ENCODE measurements around the gene CHST11.

GRCh38 chr12:104792570-104792969, 335.8 kb downstream of the CHST11 start:
- TF ChIP-seq ZNF23 (tag by site-specific recombination; IDR thresholded peaks at IDR 0.05; ENCODE audit: borderline replicate concordance), result no peak
- no peak for TF ChIP-seq TCF7L2 (IDR thresholded peaks at IDR 0.05; ENCODE audit: borderline replicate concordance, low read depth, low read length)
- TF ChIP-seq PBX3 (CRISPR knock-in tag; IDR thresholded peaks at IDR 0.05), result no peak
- TF ChIP-seq CTCF (tag by site-specific recombination; IDR thresholded peaks at IDR 0.05), result no peak
- no peak for TF ChIP-seq HOXA7 (CRISPR knock-in tag; IDR thresholded peaks at IDR 0.05; ENCODE audit: borderline replicate concordance)
- no peak for TF ChIP-seq YY2 (tag by site-specific recombination; IDR thresholded peaks at IDR 0.05)
- TF ChIP-seq BCL11A (tag by site-specific recombination; IDR thresholded peaks at IDR 0.05; ENCODE audit: low read depth), result no peak
- TF ChIP-seq, protein P1, sequence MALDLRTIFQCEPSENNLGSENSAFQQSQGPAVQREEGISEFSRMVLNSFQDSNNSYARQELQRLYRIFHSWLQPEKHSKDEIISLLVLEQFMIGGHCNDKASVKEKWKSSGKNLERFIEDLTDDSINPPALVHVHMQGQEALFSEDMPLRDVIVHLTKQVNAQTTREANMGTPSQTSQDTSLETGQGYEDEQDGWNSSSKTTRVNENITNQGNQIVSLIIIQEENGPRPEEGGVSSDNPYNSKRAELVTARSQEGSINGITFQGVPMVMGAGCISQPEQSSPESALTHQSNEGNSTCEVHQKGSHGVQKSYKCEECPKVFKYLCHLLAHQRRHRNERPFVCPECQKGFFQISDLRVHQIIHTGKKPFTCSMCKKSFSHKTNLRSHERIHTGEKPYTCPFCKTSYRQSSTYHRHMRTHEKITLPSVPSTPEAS (tag by site-specific recombination; IDR thresholded peaks at IDR 0.05), result no peak
- no peak for TF ChIP-seq ZNF626 (tag by site-specific recombination; IDR thresholded peaks at IDR 0.05)
- no peak for TF ChIP-seq EGR2 (tag by site-specific recombination; IDR thresholded peaks at IDR 0.05; ENCODE audit: low read depth)
- no peak for TF ChIP-seq ZNF24 (tag by site-specific recombination; IDR thresholded peaks at IDR 0.05)
- TF ChIP-seq ZNF776 (tag by site-specific recombination; IDR thresholded peaks at IDR 0.05; ENCODE audit: borderline replicate concordance), result no peak
- TF ChIP-seq, protein P2, sequence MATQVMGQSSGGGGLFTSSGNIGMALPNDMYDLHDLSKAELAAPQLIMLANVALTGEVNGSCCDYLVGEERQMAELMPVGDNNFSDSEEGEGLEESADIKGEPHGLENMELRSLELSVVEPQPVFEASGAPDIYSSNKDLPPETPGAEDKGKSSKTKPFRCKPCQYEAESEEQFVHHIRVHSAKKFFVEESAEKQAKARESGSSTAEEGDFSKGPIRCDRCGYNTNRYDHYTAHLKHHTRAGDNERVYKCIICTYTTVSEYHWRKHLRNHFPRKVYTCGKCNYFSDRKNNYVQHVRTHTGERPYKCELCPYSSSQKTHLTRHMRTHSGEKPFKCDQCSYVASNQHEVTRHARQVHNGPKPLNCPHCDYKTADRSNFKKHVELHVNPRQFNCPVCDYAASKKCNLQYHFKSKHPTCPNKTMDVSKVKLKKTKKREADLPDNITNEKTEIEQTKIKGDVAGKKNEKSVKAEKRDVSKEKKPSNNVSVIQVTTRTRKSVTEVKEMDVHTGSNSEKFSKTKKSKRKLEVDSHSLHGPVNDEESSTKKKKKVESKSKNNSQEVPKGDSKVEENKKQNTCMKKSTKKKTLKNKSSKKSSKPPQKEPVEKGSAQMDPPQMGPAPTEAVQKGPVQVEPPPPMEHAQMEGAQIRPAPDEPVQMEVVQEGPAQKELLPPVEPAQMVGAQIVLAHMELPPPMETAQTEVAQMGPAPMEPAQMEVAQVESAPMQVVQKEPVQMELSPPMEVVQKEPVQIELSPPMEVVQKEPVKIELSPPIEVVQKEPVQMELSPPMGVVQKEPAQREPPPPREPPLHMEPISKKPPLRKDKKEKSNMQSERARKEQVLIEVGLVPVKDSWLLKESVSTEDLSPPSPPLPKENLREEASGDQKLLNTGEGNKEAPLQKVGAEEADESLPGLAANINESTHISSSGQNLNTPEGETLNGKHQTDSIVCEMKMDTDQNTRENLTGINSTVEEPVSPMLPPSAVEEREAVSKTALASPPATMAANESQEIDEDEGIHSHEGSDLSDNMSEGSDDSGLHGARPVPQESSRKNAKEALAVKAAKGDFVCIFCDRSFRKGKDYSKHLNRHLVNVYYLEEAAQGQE (tag by site-specific recombination; IDR thresholded peaks at IDR 0.05), result no peak

All from HEK293 (cell line).